ENCODE measurements around the gene MPPED1. TPM values are rescaled to one million over a fixed set of nuclear protein-coding genes. Genes with fewer than 3 reads are reported as not detected.

The MPPED1 gene
- total RNA-seq, 1 experiment from 2014 or later, result not detected

DNA sequence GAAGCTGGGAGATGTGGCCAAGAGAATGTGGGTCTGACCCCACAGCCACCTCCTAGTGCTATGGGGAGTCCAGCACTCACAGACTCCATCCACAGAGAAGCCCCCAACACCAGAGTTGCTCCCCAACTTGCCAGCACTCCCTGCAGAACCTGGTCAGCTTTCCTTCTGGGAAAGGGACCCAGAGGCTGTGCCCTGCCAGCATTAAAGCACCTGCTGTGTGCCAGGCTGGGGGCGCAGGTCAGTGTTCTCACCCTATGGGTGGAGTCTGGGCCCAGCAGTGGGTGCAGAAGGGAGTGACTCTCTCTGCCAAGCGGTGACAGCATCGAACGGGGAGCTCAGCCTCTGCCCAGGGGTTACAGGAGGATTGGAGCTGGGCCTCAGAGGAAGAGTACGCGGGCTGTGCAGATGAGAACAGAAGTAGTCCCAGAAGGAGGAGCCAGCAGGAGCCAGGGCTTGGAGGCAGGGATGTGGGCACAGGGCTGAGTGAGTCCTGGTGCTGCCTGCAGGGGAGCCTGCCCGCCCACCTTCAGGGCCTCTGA lies 114.4 kb downstream of the MPPED1 start:
- TF ChIP-seq EZH2 (IDR thresholded peaks at IDR 0.05; ENCODE audit: low read depth) (no peak), CTCF (conservative IDR thresholded peaks at IDR 0.05) (no peak)
- Histone ChIP-seq H3K4me2 (no peak overlapping the region), H3K36me3 (ENCODE audit: low read depth) (no peaks in the 10 kb centered on the region), H3K27me3 (ENCODE audit: insufficient read depth, low read depth) (peaks cover 90% of the 10 kb centered on the region), H3K4me1 (replicated peaks; ENCODE audit: insufficient read depth) (no peaks in the 10 kb centered on the region), H3K79me2 (ENCODE audit: low read depth) (no peaks in the 10 kb centered on the region), H3F3A (ENCODE audit: insufficient read depth, low read depth) (no peaks in the 10 kb centered on the region), H3K27ac (no peak overlapping the region), H2AFZ (no peak overlapping the region), H3K4me3 (no peak overlapping the region), H3K9me2 (ENCODE audit: insufficient read depth) (no peaks in the 10 kb centered on the region), H4K20me1 (ENCODE audit: insufficient read depth) (no peaks in the 10 kb centered on the region), H3K9me3 (ENCODE audit: insufficient read depth, low read depth) (no peaks in the 10 kb centered on the region)
- POLR2A ChIA-PET (ENCODE audit: unreplicated experiment), result no interaction called here
- intact Hi-C loops (cut with micrococcal nuclease; ENCODE audit: unreplicated experiment), result no loop called here
- BruUV-seq (replicated peaks), result no TSS peak
- CTCF ChIA-PET, result no interaction called here
- no peak for DNase-seq

GRCh38 chr22:43526946-43527345 lies 115.1 kb downstream of the MPPED1 start:
- ChIA-PET POLR2A (ENCODE audit: unreplicated experiment) (no interaction called here), CTCF (no interaction called here)
- Histone ChIP-seq H4K20me1 (ENCODE audit: insufficient read depth) (no peaks in the 10 kb centered on the region), H3K4me1 (replicated peaks; ENCODE audit: insufficient read depth) (no peaks in the 10 kb centered on the region), H2AFZ (no peak overlapping the region), H3K79me2 (ENCODE audit: low read depth) (no peaks in the 10 kb centered on the region), H3K9me2 (ENCODE audit: insufficient read depth) (no peaks in the 10 kb centered on the region), H3K36me3 (ENCODE audit: low read depth) (no peaks in the 10 kb centered on the region), H3K27me3 (ENCODE audit: insufficient read depth, low read depth) (peaks cover 93% of the 10 kb centered on the region), H3F3A (ENCODE audit: insufficient read depth, low read depth) (no peaks in the 10 kb centered on the region), H3K4me2 (no peak overlapping the region), H3K9me3 (ENCODE audit: insufficient read depth, low read depth) (no peaks in the 10 kb centered on the region), H3K4me3 (no peak overlapping the region), H3K27ac (no peak overlapping the region)
- BruUV-seq (replicated peaks), result no TSS peak
- no peak for TF ChIP-seq EZH2 (IDR thresholded peaks at IDR 0.05; ENCODE audit: low read depth)
- no peak for TF ChIP-seq CTCF (conservative IDR thresholded peaks at IDR 0.05)
- no peak for DNase-seq
- intact Hi-C loops (cut with micrococcal nuclease; ENCODE audit: unreplicated experiment), result no loop called here

DNA sequence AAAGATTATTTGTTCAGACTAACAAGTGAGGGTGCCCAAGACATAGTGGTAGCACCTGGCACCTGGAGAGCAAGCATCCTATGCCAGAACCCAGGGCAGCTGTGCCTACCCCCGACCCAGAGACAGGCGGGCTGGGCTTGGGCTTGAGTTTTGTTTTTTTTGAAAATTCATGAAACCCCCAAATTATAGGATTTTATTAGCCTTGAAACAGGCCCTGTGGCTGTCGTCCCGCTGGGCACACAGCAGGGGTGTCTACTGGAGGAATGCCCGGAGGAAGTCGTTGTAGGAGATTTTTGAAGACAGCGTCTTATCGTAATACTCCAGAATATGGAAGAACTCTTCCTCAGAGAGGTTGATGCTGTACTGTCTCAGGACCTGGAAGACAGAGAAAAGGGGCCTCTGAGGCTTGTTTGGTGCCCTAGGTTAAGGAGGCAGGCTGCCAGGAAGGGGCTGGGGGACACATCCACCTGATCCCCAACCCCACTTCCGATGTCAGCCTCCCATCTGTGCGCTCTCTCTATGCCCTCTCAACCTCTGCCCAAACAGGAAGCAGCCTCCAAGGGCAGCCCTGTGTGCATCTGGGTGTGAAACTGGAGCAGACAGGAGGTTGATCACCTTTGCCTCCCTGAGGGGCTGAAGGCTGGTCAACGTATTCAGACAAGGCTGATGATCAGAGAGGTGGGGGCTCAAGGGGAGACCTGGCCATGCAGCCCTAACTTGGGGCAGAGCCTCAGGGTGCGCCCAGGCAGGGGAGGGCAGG lies 117.0 kb downstream of the MPPED1 start:
- Histone ChIP-seq H3K27me3 (ENCODE audit: insufficient read depth, low read depth) (peaks cover 99% of the 10 kb centered on the region), H3K79me2 (ENCODE audit: low read depth) (no peaks in the 10 kb centered on the region), H4K20me1 (ENCODE audit: insufficient read depth) (no peaks in the 10 kb centered on the region), H3K4me3 (no peak overlapping the region), H3K36me3 (ENCODE audit: low read depth) (no peaks in the 10 kb centered on the region), H3K27ac (no peak overlapping the region), H3K4me2 (no peak overlapping the region), H2AFZ (no peak overlapping the region), H3K4me1 (replicated peaks; ENCODE audit: insufficient read depth) (no peaks in the 10 kb centered on the region), H3F3A (ENCODE audit: insufficient read depth, low read depth) (no peaks in the 10 kb centered on the region), H3K9me3 (ENCODE audit: insufficient read depth, low read depth) (no peaks in the 10 kb centered on the region), H3K9me2 (ENCODE audit: insufficient read depth) (no peaks in the 10 kb centered on the region)
- DNase-seq, result no peak
- no TSS peak for BruUV-seq (replicated peaks)
- ChIA-PET POLR2A (ENCODE audit: unreplicated experiment) (no interaction called here), CTCF (no interaction called here)
- intact Hi-C loops (cut with micrococcal nuclease; ENCODE audit: unreplicated experiment), result no loop called here
- TF ChIP-seq CTCF (conservative IDR thresholded peaks at IDR 0.05) (no peak), EZH2 (IDR thresholded peaks at IDR 0.05; ENCODE audit: low read depth) (no peak)
